Measurements from ENCODE around the gene AIF1L.
A peak's percentile ranks its signal among the peaks of the same experiment; 100 is the strongest.
"Not testable (repeated sequence)": the region's sequence is repeated elsewhere in the genome, so short reads cannot be mapped to it uniquely, and the experiment has no call there.

AIF1L gene

DNA sequence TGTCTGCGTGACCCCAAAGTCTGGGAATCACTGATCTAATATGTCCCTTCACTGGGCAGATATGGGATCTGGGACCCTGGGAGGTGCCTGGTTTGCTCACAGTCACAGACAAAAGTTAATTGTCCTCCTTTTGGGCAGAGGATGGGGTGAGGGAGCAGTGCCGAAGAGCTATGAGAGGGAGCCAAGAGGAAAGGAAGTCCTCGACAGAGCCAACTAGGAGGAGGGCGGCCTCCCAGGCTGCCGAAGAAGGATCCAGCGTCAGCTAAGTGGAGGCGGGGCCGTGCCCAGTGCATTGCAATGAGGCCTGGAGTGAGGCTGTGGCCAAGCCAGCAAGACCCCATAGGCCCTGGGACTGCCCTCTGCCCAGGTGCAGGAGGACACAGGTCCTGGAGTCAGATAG is 11.4 kb downstream of the AIF1L start:
- H3K4me1 ChIP-seq (ENCODE audit: control insufficient read depth in 5 of 5, insufficient read depth in 5 of 5, low read length in 5 of 5), result peaks cover 0 to 61% (median 17%) of the 10 kb centered on the region in 5 donors
- H3K36me3 ChIP-seq (ENCODE audit: control insufficient read depth in 5 of 5, insufficient read depth in 5 of 5, low read length in 5 of 5), result peaks cover 0 to 13% (median 8%) of the 10 kb centered on the region in 5 donors
- peak overlapping the region; percentile 10 for H3K27ac ChIP-seq (ENCODE audit: low read depth, low read length)
- no peak overlapping the region for H3K4me3 ChIP-seq (ENCODE audit: low read depth in 1 of 5, low read length in 5 of 5)
- no peak overlapping the region for H3K9ac ChIP-seq (ENCODE audit: low read length in 5 of 5)
- peaks cover 0 to 3% (median 0%) of the 10 kb centered on the region in 5 donors for H3K27me3 ChIP-seq (ENCODE audit: control insufficient read depth in 5 of 5, insufficient read depth in 4 of 5, low read length in 5 of 5)
- no peaks in the 10 kb centered on the region for H3K9me3 ChIP-seq (ENCODE audit: control insufficient read depth in 5 of 5, low read length in 5 of 5)

DNA sequence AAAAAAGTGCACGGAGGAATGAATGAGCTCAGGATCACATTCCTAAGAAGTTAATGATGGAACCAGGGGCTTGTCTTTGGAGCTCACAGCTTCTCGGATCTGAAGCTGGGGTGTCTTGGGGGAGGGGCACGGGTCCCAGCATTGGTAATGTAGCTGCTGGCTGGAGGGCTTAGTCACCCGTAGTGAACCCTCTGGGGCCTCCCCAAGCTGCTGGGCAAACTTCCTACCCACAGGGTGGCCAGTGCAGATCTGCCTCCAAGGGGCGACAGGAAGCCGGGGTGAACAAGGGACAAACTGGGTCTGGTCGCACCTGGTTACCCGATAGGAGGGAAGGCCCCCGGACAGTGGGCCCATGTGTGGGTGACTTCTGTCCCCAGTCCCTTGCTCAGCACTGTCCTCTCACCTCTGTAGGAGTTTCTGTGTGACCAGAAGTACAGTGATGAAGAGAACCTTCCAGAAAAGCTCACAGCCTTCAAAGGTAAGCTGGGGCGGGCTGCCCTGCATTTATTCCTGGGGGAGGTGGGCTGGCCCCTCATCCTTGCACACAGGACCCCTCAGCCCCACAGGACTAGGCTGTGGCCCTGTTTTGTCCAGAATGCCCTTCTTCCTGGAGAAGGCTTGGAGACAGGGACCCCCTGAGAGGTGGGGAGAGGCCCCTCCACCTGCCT is 15.0 kb downstream of the AIF1L start:
- Histone ChIP-seq H3K9me3 (ENCODE audit: control insufficient read depth in 5 of 5, low read length in 5 of 5) (no peaks in the 10 kb centered on the region), H3K4me1 (ENCODE audit: control insufficient read depth in 5 of 5, insufficient read depth in 5 of 5, low read length in 5 of 5) (peaks cover 0 to 60% (median 19%) of the 10 kb centered on the region in 5 donors), H3K36me3 (ENCODE audit: control insufficient read depth in 5 of 5, insufficient read depth in 5 of 5, low read length in 5 of 5) (peaks cover 0 to 9% (median 5%) of the 10 kb centered on the region in 5 donors), H3K9ac (ENCODE audit: low read length in 5 of 5) (no peak overlapping the region), H3K27me3 (ENCODE audit: control insufficient read depth in 5 of 5, insufficient read depth in 4 of 5, low read length in 5 of 5) (peaks cover 0 to 2% (median 0%) of the 10 kb centered on the region in 5 donors), H3K27ac (ENCODE audit: low read depth, low read length) (no peak overlapping the region), H3K4me3 (ENCODE audit: low read depth in 1 of 5, low read length in 5 of 5) (no peak overlapping the region)

DNA sequence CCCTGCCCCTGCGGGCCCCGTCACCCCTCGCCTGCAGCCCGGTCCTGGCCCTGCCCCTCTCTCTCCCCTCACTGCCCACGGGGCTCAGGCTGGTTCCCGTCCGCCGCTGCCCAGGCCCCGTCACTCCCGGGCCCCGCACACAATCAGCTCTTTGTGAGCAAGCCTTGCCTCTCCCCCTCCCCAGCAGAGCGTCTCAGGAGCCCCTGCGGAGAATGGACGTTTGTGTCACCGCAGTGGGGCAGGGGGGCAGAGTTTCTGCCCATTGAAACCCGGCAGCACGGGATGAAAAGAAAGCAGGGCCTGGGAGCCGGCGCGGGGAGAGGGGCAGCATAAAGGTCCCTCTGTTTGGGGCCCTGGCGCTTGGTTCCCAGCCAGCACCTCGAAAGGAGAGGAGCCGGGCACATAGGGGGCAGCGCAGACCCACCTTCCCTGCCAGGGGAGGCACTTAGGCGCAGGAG is 15.6 kb downstream of the AIF1L start:
- Histone ChIP-seq H3K27ac (ENCODE audit: low read depth, low read length) (no peak overlapping the region), H3K4me1 (ENCODE audit: control insufficient read depth in 5 of 5, insufficient read depth in 5 of 5, low read length in 5 of 5) (peaks cover 0 to 54% (median 13%) of the 10 kb centered on the region in 5 donors), H3K9ac (ENCODE audit: low read length in 5 of 5) (no peak overlapping the region), H3K27me3 (ENCODE audit: control insufficient read depth in 5 of 5, insufficient read depth in 4 of 5, low read length in 5 of 5) (peaks cover 0 to 2% (median 0%) of the 10 kb centered on the region in 5 donors), H3K4me3 (ENCODE audit: low read depth in 1 of 5, low read length in 5 of 5) (no peak overlapping the region), H3K36me3 (ENCODE audit: control insufficient read depth in 5 of 5, insufficient read depth in 5 of 5, low read length in 5 of 5) (peaks cover 0 to 9% (median 5%) of the 10 kb centered on the region in 5 donors), H3K9me3 (ENCODE audit: control insufficient read depth in 5 of 5, low read length in 5 of 5) (no peaks in the 10 kb centered on the region)

DNA sequence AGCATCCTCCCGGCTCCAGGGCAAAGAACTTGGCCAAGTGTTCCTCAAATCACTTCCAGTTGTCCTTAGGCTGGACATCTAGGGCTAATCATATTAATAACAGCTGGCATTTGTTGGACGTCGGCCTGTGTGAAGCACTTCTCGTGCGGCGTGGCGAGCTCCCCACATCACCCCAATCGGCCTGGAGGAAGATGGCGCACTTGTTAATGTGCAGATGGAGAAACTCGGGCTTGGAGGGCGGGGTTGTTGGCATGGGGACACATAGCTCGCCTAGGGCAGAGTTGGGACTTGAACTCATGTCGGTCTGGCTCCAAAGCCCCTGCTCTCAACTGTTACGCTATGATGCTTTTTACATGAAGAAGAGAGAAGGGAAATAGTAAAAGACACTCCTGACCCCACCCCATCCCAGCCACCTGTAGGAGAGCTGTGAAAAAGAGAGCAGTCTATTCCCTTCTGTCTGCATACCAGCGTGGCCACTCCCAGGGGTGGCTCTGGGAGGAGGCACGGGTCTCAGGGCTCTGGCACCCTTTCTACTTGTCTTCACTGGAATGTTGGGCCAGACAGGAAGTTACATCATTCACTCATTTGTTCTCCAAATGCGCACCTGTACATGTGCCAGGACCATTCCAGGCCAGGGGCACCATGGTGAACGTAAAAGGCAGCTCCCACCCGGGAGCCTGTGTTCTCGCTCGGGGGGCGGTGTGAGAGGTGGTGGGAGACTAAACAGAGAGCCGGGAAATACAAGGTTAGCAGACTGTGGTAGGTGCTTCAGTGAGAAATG is 16.2 kb downstream of the AIF1L start:
- Histone ChIP-seq H3K4me1 (ENCODE audit: control insufficient read depth in 5 of 5, insufficient read depth in 5 of 5, low read length in 5 of 5) (peaks cover 0 to 53% (median 12%) of the 10 kb centered on the region in 5 donors), H3K36me3 (ENCODE audit: control insufficient read depth in 5 of 5, insufficient read depth in 5 of 5, low read length in 5 of 5) (peaks cover 0 to 9% (median 5%) of the 10 kb centered on the region in 5 donors), H3K27ac (ENCODE audit: low read depth, low read length) (no peak overlapping the region), H3K4me3 (ENCODE audit: low read depth in 1 of 5, low read length in 5 of 5) (no peak overlapping the region), H3K9ac (ENCODE audit: low read length in 5 of 5) (peak overlapping the region in 1 of 5 donors; percentile 30), H3K27me3 (ENCODE audit: control insufficient read depth in 5 of 5, insufficient read depth in 4 of 5, low read length in 5 of 5) (peaks cover 0 to 4% (median 0%) of the 10 kb centered on the region in 5 donors), H3K9me3 (ENCODE audit: control insufficient read depth in 5 of 5, low read length in 5 of 5) (no peaks in the 10 kb centered on the region)

DNA sequence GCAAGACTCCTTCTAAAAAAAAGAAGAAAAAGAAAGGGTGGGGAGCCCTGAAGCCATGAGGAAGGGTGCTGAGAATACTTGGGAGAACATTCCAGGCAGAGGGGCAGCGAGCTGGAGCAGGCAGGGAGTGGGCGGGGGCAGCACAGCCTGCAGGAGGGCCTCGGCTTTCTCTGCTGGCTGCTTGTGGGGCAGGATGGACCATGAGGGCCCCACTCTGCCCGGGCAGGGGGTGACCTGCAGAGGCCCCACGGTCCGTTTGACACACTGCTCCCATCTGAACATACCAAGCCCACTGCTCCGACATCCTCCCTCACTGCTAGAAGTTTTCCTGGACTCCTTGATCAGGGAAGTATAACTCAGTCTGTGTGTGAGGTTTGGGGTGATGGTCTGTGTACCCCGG is 17.3 kb downstream of the AIF1L start:
- peaks cover 0 to 4% (median 0%) of the 10 kb centered on the region in 5 donors for H3K27me3 ChIP-seq (ENCODE audit: control insufficient read depth in 5 of 5, insufficient read depth in 4 of 5, low read length in 5 of 5)
- H3K4me1 ChIP-seq (ENCODE audit: control insufficient read depth in 5 of 5, insufficient read depth in 5 of 5, low read length in 5 of 5), result peaks cover 0 to 47% (median 12%) of the 10 kb centered on the region in 5 donors
- H3K9me3 ChIP-seq (ENCODE audit: control insufficient read depth in 5 of 5, low read length in 5 of 5), result no peaks in the 10 kb centered on the region
- peaks cover 0 to 11% (median 4%) of the 10 kb centered on the region in 5 donors for H3K36me3 ChIP-seq (ENCODE audit: control insufficient read depth in 5 of 5, insufficient read depth in 5 of 5, low read length in 5 of 5)
- no peak overlapping the region for H3K27ac ChIP-seq (ENCODE audit: low read depth, low read length)
- H3K4me3 ChIP-seq (ENCODE audit: low read depth in 1 of 5, low read length in 5 of 5), result no peak overlapping the region
- no peak overlapping the region for H3K9ac ChIP-seq (ENCODE audit: low read length in 5 of 5)

DNA sequence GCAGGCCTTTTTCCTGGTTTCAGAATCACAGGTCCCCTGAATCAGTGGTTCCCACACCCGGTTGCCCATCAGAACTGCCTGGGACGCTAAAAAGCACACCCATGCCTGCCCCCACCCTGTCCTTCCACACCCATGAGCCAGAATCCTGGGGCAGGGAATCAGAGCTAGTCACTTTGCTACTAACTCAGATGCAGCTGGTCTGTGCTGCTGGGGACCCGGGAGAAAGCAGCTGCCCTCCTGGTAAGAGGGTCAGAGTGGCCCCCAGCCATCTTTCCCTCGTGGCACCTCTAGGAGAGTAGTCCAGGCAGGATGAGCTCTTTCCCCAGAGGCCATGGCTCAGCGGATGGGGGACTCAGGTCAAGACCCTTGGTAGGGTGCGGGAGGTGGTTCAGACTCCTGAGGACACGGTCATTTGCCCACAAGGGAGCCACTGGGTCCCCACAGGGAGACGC is 17.8 kb downstream of the AIF1L start:
- no peak overlapping the region for H3K9ac ChIP-seq (ENCODE audit: low read length in 5 of 5)
- H3K4me1 ChIP-seq (ENCODE audit: control insufficient read depth in 5 of 5, insufficient read depth in 5 of 5, low read length in 5 of 5), result peaks cover 0 to 45% (median 12%) of the 10 kb centered on the region in 5 donors
- no peak overlapping the region for H3K4me3 ChIP-seq (ENCODE audit: low read depth in 1 of 5, low read length in 5 of 5)
- no peak overlapping the region for H3K27ac ChIP-seq (ENCODE audit: low read depth, low read length)
- H3K9me3 ChIP-seq (ENCODE audit: control insufficient read depth in 5 of 5, low read length in 5 of 5), result no peaks in the 10 kb centered on the region
- peaks cover 0 to 13% (median 3%) of the 10 kb centered on the region in 5 donors for H3K36me3 ChIP-seq (ENCODE audit: control insufficient read depth in 5 of 5, insufficient read depth in 5 of 5, low read length in 5 of 5)
- H3K27me3 ChIP-seq (ENCODE audit: control insufficient read depth in 5 of 5, insufficient read depth in 4 of 5, low read length in 5 of 5), result peaks cover 0 to 4% (median 0%) of the 10 kb centered on the region in 5 donors

DNA sequence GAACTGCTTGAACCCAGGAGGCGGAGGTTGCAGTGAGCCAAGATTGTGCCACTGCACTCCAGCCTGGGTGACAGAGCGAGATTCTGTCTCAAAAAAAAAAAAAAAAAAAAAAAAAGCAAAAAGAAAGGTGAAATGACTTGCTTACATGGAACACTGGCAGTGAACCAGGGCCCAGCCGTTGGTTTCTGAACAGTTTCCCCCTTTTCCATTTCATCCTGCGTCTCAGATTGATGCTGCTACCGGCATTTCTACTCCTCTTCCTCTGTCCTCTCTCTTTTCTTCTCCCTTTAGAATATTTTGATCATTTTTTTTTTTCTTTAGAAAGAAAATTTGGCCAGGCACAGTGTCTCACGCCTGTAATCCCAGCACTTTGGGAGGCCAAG is 19.0 kb downstream of the AIF1L start:
- H3K9ac ChIP-seq (ENCODE audit: low read length in 5 of 5); H3K4me3 ChIP-seq (ENCODE audit: low read depth in 1 of 5, low read length in 5 of 5); H3K27ac ChIP-seq (ENCODE audit: low read depth, low read length); H3K27me3 ChIP-seq (ENCODE audit: control insufficient read depth in 5 of 5, insufficient read depth in 4 of 5, low read length in 5 of 5); H3K9me3 ChIP-seq (ENCODE audit: control insufficient read depth in 5 of 5, low read length in 5 of 5): not testable (repeated sequence)
- Histone ChIP-seq H3K36me3 (ENCODE audit: control insufficient read depth in 5 of 5, insufficient read depth in 5 of 5, low read length in 5 of 5) (peaks cover 0 to 22% (median 8%) of the 10 kb centered on the region in 5 donors), H3K4me1 (ENCODE audit: control insufficient read depth in 5 of 5, insufficient read depth in 5 of 5, low read length in 5 of 5) (peaks cover 0 to 42% (median 12%) of the 10 kb centered on the region in 5 donors)

DNA sequence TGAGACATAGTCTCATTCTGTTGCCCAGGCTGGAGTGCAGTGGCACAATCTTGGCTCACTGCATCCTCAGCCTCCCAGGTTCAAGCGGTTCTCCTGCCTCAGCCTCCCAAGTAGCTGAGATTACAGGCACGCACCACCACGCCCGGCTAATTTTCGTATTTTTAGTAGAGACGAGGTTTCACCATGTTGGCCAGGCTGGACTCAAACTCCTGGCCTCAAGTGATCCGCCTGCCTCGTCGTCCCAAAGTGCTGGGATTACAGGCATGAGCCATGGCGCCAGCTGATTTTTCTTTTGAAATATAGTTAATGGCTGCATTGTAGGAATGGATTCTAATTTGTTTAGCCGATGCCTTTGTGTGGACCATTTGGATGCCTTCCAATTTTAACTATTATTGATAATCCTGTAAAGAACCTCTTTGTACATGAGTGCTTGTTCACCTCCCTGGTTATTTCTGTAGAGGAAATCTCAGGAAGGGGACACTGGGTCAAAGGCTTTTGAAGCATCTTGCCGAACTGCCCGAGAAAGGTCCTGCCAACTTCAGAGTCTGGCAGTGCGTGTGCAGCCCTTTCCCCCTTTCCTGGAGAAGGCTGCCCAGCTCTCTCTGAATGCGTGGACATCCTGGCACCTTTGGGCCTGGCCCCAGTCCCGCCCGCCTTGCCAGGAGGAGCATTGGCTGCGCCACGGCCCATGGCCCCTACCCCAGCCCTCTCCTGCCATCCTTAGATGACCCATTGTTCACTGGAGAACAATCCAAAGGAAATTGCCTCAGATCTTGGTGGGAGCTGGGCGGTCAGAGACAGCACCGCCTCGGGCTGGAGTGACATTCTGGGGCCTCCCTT is 20.2 kb downstream of the AIF1L start:
- H3K36me3 ChIP-seq (ENCODE audit: control insufficient read depth in 5 of 5, insufficient read depth in 5 of 5, low read length in 5 of 5), result peaks cover 0 to 32% (median 19%) of the 10 kb centered on the region in 5 donors
- H3K4me1 ChIP-seq (ENCODE audit: control insufficient read depth in 5 of 5, insufficient read depth in 5 of 5, low read length in 5 of 5), result peaks cover 0 to 37% (median 12%) of the 10 kb centered on the region in 5 donors
- H3K9me3 ChIP-seq (ENCODE audit: control insufficient read depth in 5 of 5, low read length in 5 of 5), result no peaks in the 10 kb centered on the region
- no peak overlapping the region for H3K4me3 ChIP-seq (ENCODE audit: low read depth in 1 of 5, low read length in 5 of 5)
- peak overlapping the region; percentile 74 for H3K27ac ChIP-seq (ENCODE audit: low read depth, low read length)
- H3K9ac ChIP-seq (ENCODE audit: low read length in 5 of 5), result no peak overlapping the region
- peaks cover 0 to 6% (median 0%) of the 10 kb centered on the region in 5 donors for H3K27me3 ChIP-seq (ENCODE audit: control insufficient read depth in 5 of 5, insufficient read depth in 4 of 5, low read length in 5 of 5)

DNA sequence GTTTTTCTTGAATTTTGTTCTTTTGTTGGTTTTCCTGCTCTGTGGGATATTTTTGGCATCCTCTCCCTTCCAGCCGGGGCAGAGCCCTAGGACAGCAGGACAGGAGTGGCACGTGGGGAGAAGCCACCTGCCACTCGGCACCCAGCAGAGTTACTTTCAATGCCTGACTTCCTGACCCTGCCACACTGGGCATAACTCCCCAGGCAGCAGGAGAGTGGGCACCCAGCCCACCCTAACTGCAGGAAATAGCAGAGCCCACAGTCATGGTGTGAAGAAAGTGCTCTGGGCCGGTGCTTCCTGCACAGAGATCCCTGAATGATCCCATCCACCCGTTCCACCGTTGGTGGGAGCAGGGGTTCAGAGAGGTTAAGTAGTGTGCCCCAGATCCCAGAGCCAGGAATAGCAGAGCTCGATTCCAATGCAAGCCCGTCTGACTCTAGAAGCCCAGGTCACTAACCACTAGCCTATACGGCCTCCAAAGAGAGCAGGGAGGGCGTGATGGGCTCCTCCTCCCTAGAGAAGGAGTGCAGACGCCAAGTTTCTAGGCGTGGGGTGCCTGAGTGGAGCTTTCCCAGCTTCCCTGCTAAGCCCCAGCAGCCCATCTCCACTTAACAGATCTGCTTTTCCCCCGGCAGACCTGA is 20.9 kb downstream of the AIF1L start:
- H3K27me3 ChIP-seq (ENCODE audit: control insufficient read depth in 5 of 5, insufficient read depth in 4 of 5, low read length in 5 of 5), result peaks cover 0 to 4% (median 0%) of the 10 kb centered on the region in 5 donors
- H3K4me1 ChIP-seq (ENCODE audit: control insufficient read depth in 5 of 5, insufficient read depth in 5 of 5, low read length in 5 of 5), result peaks cover 0 to 29% (median 7%) of the 10 kb centered on the region in 5 donors
- H3K9ac ChIP-seq (ENCODE audit: low read length in 5 of 5), result no peak overlapping the region
- peak overlapping the region in 1 of 5 donors; percentile 10 for H3K4me3 ChIP-seq (ENCODE audit: low read depth in 1 of 5, low read length in 5 of 5)
- peaks cover 0 to 31% (median 24%) of the 10 kb centered on the region in 5 donors for H3K36me3 ChIP-seq (ENCODE audit: control insufficient read depth in 5 of 5, insufficient read depth in 5 of 5, low read length in 5 of 5)
- peak overlapping the region; percentile 74 for H3K27ac ChIP-seq (ENCODE audit: low read depth, low read length)
- no peaks in the 10 kb centered on the region for H3K9me3 ChIP-seq (ENCODE audit: control insufficient read depth in 5 of 5, low read length in 5 of 5)
